HG02981 (cell line): ENCODE results near the gene ZCCHC2.

ENCODE experiments used
- ATAC-seq: cut with Tn5 transposase; IDR thresholded peaks from one replicate; pipeline ENCODE4 v1.9.1; 2021; ENCODE audit warnings: mild to moderate bottlenecking, moderate library complexity; ENCODE audit not compliant: unreplicated experiment

ZCCHC2 gene

DNA sequence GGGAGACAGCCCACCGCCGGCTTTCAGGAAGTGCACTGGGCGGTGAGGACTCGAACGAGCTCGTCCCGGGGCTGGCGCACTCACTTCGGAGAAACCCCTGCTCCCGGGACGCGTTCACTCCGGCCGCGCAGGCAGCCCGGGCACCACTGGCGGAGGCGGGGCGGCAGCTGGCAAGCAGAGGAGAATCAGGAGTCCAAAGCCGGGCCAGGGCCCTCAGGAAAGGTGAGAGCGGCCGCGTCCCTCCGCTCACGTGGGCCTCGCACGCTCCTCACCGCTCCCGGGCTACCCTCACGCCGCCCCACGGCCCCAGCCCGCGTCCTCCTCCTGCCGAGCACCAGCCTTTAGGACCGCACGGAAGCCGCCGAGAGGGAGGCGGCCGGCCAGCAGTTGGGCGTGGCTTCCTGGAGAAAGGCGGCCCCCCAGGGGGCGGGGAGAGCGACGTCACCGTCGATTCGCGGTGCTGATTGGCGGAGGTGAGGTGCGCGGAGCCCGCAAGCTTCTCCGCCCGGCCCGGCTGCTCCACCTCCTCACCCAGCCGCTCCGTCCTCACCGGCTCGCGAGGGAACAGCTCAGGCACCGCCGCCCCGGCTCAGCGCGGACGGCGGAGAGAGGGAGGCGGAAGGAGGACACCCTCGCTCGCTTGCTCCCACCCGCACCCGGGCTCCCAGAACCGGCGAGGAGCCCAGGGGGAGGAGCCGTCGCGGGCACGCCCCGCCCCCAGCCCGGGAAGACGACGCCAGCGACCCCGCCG, at the start of gene ZCCHC2:
TSS of gene ZCCHC2 (plus strand) at position 522 of the 751 bp plus-strand sequence. CDS start 400 bp downstream, outside the sequence.
- peak; percentile 72 for ATAC-seq

GRCh38 chr18:62479574-62479973, 43.3 kb upstream of the ZCCHC2 start:
- ATAC-seq = no peak

DNA sequence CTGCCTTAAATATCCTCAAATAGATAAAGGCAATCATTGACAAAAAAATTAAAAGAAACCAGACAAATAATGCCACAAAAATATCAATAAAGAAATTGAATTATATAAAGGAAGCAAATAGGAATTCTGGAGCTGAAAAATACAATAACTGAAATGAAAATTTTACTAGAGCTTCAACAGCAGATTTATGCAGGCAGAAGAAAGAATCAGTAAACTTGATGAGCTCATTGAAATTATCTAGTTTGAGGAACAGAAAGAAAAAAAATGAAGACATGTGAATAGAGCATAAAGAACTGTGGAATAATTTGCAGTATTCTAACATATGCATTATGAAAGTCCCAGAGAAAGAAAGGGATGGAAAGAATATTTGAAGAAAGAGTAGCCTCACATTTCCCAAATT, 41.9 kb upstream of the ZCCHC2 start:
- no peak for ATAC-seq

DNA sequence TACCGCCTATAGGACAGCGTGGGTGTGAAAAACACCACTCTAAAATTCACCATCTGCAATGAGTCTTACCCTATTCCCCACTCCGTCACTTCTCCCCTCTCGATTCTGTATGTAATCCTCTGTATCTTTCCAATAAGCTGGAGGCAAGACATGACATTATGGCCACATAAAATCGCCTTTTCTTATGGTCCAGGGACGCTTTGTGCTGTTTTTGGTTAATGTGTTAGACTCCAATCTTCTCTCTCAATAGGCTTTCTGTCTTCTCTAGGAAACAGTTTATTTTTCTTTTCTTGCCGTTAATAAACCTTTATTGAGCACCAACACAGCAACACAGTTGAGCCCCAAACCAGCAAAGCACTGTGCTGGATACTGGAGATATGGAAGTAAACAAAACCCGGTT, 37.9 kb upstream of the ZCCHC2 start:
- no peak for ATAC-seq

- ATAC-seq = no peak
Observed at GRCh38 chr18:62485684-62486083, 37.1 kb upstream of the ZCCHC2 start.

- ATAC-seq = no peak
Observed at GRCh38 chr18:62486290-62486964, 36.4 kb upstream of the ZCCHC2 start.

DNA sequence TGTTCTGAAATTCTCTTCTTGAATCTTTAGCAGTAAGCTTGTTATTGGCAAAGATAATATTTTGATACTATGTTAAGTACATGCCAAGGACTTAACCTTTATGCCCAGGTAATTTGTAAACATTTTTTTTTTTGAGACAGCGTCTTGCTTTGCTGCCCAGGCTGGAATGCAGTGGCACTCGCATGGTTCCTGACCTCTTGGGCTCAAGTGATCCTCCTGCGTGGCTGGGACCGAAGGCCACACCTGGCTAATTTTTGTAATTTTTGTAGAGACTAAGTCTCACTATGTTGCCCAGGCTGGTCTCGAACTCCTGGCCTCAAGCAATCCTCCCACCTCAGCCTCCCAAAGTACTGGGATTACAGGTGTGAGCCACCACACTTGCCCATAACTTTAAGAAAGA, 35.7 kb upstream of the ZCCHC2 start:
- ATAC-seq = no peak

DNA sequence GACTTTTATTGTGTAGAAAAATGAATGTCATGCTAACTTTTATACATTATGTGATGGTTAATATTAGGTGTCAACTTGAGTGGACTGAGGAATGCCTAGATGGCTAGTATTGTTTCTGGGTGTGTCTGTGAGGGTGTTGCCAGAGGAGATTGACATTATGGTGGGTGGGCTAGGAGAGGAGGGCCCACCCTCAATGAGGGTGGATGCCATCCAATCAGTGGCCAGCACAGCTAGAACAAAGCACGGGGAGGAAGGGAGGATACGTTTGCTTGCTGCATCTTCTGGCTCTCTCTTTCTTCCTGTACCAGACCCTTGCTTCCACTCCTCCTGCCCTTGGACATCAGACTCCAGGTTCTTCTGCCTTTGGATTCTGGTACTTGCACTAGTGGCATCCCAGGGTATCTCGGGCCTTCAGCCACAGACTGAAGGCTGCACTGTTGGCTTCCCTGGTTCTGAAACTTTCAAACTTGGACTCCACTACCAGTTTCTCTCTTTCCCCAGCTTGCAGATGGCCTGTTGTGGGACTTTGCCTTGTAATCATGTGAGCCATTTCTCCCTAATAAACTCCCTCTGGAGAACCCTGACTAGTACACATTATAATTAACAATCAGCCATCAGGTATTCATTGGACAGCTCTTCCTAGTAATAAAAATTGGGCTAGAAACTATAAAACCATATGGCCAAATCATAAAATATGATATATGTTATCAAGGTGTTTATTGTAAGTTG, 31.7 kb upstream of the ZCCHC2 start:
- no peak for ATAC-seq

GRCh38 chr18:62493033-62493862, 29.6 kb upstream of the ZCCHC2 start:
- no peak for ATAC-seq

DNA sequence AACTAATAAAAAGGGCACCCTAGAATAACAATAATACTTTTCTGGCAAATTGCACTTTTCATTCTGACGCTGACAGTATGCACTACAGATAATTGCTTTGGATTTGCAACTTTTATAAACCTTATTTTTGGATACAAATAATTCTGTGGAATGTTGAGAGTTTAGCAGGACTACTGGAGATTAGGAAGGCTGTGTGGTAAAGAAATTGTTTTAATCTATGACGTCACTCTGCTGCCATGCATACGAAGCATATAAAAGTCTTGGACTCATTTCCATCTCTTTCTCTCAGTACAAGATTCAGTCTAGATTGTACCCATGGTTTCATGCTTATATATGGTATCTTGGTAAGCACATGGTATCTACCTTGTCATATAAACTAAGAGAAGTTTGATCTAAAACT, 28.1 kb upstream of the ZCCHC2 start:
- no peak for ATAC-seq

GRCh38 chr18:62496262-62496661, 26.6 kb upstream of the ZCCHC2 start:
- no peak for ATAC-seq

DNA sequence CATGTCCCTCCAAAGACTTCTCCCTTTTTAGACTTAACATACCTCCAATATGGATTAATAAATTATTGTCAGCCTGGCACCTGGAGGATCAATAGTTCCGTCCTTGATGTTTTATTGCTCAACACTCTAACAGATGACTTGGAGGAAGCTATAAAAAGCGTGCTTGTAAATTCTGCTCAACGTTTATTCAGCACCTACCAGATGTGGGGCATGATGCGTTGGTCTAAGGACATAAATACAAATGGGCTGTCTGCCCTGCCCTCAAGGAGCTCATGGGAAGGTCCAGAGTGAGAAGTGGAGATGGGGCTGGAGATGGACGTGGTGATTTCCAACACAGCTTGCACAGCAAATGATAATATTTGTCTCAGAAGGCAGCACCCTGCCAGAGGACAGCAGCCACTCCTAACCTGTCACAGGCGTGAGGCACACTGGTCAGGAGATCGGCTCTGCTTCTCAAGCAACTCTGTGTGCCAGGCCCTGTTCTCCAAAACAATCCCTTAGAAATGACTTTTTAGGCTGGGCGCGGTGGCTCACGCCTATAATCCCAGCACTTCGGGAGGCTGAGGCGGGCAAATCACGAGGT, 25.5 kb upstream of the ZCCHC2 start:
- no peak for ATAC-seq

DNA sequence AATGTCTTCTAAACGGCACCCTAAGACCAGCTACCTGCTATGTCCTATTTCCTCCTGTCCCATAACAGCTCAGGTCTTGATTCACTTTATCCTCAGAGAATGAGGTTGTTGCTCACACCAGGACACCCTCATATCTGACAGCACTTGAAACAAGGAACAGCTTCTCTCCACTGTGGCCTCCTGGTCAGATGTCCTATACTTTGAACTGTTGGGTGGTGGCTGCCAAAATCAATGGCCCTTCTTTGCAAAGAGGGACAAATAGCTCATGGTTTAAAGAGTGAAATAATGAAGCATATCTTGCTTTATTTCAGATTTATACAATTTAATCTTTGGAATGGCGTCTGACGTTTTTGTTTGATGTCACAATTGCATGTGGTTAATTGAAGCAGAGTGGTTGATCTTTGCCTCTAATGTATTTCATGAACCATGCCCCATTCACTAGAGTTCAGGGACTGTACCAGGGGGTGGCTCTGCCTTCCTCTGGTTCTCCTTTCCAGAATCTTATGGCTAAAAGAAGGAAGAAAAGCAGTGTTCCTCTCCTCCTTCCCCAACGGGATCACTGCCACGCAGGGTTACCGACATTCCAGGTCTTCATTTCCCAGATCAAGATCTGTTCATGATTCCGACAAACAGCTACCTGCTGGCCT, 24.1 kb upstream of the ZCCHC2 start:
- no peak for ATAC-seq

GRCh38 chr18:62499263-62499650, 23.6 kb upstream of the ZCCHC2 start:
- ATAC-seq = no peak

- no peak for ATAC-seq
Observed at GRCh38 chr18:62500174-62500573, 22.7 kb upstream of the ZCCHC2 start.

DNA sequence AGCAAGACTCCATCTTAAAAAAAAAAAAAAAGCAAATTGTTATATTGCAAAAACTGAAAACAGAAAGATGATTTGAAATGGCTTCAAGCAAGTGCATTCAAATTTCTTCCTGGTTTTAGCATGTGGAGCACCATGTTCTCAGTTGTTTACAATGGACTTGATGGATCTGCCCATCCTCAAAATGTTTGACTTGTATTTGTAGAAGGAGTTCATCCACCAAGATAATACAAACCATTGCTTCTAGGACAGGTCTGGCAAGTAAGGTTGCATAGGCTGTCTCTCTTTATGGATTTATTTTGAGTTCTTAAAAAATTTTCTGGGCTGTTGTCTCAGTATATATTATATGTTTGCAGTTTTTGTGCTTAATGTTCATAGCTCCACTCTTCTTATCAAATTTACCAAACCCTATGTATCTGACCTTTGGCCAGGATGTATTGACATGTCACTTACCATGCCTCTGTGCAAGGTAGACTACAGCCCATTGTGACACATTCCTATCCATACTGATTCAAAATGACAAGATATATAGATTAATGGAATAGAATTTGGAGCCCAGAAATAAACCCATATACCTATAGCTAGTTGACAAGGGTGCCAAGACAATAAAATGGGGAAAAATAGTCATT, 21.7 kb upstream of the ZCCHC2 start:
- ATAC-seq = no peak

DNA sequence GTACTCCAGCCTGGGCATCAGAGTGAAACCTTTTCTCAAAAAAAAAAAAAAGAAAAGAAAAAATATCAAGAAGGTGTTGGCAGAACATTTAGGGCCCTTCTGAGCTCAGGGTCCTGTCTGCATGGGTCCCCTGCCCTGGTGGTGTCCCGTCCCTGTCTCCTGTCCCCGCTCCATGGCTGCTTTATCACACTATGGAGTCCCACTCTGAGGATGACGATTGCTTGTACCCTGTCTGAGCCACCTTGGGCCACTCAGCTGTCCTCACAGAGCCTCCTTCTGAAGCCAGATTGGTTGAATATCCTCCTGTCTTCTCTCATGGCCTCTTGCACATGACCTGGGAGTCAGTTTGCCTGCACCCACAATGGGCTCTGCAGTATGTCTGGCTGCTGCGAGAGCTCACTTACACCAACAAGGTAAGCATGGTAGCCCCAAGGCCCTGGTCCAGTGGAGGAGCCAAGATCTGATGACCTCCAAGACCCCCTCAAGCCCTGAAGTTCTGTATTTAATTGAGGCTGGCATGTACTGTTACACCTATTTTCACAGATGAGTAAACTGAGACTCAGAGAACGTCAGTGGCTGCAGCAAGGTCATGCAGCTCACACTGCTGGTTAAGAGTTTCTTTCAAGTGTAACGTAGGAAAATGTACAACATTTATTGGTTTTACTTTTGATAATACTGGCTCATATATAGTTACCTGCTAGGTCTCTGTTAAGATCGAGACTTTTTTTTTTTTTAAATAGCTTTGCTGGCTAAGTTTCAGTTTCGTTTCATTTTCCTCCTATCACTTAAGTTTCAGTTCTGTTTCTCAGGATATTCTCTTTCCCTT, 16.9 kb upstream of the ZCCHC2 start:
- peak; percentile 90 for ATAC-seq

- no peak for ATAC-seq
Observed at GRCh38 chr18:62506495-62507143, 16.2 kb upstream of the ZCCHC2 start.
